NCI-H526 (cell line): ENCODE data around the gene PPP1R14B.

Source experiments
- DNase-seq, 2 experiments: peaks; one replicate each; lab custom pipeline; 2025; lab: John Stamatoyannopoulos, UW

Gene PPP1R14B

DNA sequence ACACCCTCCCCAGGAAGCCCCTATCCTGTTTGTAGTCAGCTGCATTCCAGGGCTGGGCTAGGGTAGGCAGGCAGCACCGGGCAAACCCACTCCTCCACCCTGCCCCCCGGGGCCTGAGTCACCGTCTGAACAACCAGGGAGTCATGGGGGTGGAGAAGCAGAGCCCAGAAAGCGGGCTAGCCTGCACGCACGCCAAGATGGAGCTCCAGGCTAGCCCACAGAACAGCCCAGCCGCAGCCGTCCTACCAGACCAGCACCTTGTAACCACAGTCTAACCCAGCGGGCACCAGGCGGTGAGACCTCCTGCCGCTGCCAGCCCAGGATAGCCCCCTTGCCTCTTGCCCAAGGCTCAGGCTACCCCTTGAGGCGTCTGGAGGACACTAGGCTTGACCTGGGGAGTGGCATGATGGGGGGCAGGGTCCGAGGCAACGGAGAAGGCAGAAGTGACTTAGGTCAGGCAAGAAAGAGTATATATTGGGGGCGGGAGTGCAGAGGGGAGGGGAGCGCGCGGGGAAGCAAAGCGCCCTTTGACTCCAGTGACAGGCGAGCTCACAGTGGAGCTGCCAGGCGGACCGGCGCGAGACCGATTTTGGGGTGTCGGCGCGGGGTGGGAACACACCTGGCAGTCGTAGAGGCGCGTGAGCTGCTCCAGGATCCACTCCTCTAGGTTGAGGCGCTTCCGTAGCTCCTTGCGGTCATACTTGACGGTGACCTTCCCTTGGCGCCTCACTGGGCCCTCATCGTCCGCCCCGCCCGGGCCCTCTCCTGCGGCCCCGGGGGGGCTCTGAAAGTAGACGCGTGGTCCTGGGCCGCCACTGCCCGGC, 734 bp downstream of the PPP1R14B start:
- peak; percentile 44 to 73 for DNase-seq

GRCh38 chr11:64245401-64245796, 1.3 kb downstream of the PPP1R14B start:
- peak in 1 of 2 experiments; percentile 49 for DNase-seq

DNA sequence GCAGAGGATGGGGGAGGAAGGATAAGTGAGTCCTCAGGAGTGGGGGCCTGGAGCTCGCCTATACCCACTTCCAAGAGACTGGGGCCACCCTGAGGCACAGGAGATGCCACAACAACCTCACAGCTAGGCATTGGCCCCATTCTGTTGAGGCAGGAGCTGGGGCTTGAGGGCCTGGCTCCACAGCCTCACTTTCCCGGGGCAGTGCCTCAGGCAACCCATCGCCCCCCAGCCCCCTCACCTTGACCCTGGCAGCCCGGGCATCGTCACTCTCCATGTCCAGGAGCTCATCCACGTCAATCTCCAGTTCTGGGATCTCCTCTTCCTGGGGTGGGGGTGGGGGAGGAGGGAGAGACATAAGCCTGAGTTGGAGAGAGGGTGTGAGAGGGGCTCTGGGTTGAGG, 1.8 kb downstream of the PPP1R14B start:
- no peak for DNase-seq

GRCh38 chr11:64244107-64244506, 2.6 kb downstream of the PPP1R14B start:
- no peak for DNase-seq

DNA sequence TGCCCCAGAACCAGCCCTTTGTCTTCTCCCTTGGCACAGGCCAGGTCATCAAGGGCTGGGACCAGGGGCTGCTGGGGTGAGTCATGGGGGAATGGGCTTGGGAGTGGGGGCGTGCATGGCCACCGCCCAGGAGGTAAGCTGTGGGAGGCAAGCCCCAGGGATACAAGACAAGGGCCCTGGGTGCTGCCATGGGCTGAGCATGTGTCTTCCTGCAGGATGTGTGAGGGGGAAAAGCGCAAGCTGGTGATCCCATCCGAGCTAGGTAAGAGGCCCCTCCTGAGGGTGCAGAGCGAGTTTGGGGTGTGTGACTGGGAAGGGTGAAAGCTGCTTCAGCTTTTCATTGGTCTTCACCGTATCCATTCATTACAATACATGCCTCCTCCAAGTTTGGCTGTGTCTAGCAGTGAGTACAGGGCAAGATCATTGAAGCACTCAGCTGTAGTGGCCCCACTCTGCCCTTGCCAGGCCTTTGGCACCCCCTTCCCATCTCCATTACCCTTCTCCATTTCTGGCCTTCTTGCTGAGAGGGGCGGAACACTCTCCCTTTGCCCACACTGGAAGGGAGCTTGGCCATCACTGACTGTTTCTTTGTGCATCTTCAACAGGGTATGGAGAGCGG, 3.4 kb downstream of the PPP1R14B start:
- no peak for DNase-seq

GRCh38 chr11:64241491-64242374, 5.0 kb downstream of the PPP1R14B start:
- peak; percentile 59 to 72 for DNase-seq

DNA sequence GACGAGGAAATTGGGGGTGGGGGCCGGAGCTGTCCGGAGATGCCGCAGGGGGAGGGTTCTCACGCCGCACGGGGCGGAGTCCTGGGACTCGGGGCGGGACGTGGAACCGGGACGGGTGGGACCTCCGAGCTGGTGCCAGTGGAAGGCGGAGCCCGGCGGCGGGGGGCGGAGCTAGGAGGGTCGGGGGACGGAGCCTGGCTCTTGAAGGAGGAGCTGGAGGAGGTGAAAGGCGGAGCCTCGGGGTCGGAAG, 5.6 kb downstream of the PPP1R14B start:
- peak; percentile 95 to 100 for DNase-seq

DNA sequence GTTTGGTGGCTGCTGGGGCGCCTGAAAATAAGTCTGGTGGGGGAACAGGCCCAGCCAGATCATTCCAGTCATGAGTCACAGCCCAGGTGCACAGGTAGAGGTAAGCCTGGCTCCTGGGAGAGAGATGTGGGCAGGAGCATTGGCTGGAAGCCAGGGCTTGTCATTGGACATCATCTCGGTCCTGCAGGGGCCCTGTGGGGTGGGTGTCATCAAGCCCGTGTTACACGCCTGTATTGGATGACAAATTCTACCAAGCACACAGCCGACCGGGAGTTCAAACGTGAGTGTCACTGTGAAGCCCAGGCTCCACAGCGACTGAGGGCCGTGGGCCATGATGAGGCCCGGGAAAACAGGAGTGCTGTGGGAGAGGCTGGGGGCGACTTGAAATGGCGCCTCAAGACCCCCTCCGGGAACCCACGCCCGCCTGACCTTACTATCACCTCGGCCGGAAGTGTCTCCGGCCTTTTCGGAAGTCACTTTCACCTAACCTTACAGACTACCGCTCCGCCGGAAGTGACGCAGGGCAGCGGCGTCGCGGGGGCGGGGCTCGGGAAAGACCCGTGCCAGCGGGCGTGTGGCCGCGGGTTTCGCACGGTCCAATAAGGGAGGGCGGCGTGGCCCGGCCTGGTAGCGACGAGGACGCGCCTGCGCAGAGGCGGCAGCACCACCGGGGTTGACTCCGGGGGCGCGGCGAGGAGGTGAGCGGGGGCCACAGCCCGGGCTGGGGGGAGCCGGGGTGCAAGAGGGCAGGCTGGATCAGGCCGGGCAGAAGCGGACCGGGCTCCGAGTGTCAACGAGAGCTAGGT, 6.1 kb downstream of the PPP1R14B start, which contains the start of gene FKBP2:
TSS of gene FKBP2 (plus strand) at position 661 of the 806 bp plus-strand sequence. CDS start 1,293 bp downstream, outside the sequence.
- peak; percentile 93 to 99 for DNase-seq

DNA sequence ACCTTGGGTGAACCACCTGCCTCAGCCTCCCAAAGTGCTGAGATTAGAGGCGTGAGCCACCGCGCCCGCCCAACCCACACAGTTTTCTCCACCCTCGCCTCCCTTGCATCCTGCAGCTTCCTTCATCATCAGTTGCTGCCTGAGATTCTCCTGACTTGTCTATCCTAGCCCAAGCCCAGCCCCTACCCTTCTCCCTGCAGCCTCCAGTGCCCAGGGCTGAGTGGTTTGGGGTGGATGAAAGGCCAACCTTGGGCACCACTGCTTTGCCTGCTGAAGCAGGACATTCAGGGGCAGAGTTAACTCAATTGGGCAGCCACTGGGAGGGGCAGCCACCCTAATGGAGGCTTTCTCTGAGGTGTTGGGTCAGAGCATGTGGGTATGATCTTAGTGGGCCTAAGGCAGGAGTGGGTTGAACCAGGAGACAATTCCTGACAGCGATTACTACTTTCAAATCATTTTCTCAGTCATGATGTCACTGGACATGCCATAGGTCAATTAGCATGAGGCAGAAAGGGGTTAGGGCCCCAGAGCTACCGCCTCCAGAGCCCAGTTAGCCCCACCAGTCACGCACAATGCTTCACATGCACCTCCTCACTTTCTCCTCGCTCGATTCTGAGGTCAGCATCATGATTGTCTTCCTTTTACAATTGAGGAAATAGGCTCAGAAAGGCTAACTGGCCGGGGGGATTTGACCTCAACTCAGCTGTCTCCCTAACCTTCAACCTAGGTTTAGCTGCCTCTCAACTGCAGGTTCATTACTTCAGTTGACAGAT, 6.9 kb downstream of the PPP1R14B start:
- no peak for DNase-seq

DNA sequence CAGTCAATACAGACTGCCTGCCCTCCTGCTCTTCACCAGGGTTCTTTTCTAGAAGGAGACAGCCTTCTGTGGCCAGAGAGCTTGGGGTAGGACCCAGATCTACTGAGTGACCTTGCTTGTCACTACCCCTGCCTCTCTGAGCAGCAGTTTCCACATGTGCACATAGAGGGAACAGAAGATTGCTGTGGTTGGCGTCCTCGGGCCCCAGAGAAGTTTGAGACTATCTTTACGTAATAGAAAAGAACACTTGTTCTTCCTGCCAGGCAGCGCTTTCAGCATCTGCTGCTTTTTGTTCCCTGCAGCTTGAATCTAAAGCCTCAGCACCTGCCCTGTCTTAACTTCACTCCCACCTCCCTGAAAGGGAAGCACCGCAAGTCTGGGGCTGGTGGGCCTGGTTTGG, 7.7 kb downstream of the PPP1R14B start:
- no peak for DNase-seq

DNA sequence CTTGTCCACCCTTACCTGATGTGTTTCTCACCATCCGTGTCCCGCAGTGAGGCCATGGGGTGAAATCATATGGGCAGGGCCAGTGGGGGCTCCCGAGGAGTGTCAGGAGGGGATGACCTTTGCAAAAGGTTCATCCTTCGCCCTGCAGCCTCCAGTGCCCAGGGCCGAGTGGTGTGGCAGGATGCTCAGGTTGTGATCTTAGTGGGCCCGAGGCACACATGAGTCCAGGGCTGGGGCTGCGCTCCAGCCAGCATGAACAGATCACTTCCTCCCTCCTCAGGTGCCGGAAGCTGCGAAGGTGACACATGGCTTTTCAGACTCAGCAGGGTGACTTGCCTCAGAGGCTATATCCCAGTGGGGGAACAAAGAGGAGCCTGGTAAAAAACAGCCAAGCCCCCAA, 8.7 kb downstream of the PPP1R14B start:
- DNase-seq: no peak

DNA sequence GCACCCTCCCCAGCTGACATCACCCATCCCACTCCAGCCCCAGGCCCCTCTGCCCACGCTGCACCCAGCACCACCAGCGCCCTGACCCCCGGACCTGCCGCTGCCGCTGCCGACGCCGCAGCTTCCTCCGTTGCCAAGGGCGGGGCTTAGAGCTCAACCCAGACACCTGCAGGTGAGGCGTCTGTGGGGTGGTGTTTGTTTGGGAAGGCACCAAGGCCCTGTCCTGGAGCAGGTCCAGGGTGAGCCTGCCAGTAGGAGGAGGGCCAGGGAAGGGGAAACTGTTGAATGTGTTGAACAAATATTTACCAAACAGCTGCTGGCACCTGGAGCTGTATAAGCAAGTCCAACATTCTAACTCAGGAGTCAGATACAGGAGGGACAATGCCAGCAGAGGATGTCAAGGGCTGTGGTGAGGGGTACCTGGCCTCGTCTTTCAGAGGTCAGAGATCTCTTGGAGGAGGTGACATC, 9.2 kb downstream of the PPP1R14B start:
- DNase-seq: peak; percentile 63 to 79

GRCh38 chr11:64235437-64236161, 11.1 kb downstream of the PPP1R14B start:
- no peak for DNase-seq

- DNase-seq: peak in 1 of 2 experiments; percentile 83
These were observed 11.9 kb downstream of the PPP1R14B start for GRCh38 chr11:64234647-64235379.

DNA sequence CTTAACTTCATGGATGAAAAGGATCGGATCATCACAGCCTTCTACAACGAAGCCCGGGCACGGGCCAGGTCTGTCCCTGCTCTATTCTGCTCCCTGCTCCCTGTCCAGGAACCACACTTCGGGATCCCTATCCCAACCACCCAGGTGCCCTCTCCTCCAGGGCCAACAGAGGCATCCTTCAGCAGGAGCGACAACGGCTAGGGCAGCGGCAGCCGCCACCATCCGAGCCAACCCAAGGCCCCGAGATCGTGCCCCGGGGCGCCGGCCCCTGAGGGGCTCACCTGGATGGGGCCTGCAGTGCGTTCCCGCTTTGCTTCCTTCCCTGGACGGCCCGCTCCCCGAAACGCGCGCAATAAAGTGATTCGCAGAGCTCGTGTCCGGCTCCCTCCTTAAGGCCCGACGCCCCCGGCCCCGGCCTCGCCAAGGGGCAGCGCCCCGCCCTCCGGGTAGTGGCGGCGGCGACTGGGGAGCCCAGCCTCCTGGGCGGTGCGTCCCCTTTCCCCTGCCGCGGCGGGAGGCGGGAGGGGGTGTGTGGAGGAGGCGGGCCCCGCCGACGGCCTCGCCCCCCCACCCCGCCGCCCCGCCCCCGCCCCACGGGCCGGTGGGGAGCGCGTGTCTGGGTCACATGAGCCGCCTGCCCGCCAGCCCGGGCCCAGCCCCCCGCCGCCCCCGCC, 12.7 kb downstream of the PPP1R14B start, which contains the start of gene VEGFB:
TSS of gene VEGFB (plus strand) at position 672 of the 674 bp plus-strand sequence. CDS start 250 bp downstream, outside the sequence.
- peak in 1 of 2 experiments; percentile 88 for DNase-seq

GRCh38 chr11:64232967-64233315, 13.8 kb downstream of the PPP1R14B start:
- no peak for DNase-seq

DNA sequence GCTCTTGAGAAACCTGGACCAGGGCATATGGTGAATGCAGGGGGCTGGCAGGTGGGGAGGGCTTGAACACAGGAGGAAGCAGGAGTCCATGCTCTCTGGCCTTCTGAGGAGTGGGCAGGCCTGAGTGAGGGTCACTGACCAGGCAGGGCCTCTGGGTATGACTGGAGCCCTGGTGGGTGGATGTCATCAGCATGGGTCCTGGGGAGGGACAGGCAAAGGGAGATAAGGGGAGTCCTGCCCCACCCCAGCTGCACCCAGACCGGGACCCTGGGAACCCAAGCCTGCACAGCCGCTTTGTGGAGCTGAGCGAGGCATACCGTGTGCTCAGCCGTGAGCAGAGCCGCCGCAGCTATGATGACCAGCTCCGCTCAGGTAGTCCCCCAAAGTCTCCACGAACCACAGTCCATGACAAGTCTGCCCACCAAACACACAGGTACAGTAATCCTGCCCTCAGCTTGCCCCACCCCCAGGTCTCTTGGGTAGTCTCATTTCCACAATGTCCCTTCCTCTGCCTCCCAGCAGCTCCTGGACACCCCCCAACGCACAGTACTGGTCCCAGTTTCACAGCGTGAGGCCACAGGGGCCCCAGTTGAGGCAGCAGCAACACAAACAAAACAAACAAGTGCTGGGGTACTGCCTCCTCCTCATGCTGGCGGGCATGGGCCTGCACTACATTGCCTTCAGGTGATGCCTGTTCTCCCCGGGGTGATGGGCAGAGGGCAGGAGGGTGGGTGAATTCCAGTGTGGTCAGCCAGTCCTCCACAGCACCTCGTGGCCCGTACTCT, 14.4 kb downstream of the PPP1R14B start:
- no peak for DNase-seq

DNA sequence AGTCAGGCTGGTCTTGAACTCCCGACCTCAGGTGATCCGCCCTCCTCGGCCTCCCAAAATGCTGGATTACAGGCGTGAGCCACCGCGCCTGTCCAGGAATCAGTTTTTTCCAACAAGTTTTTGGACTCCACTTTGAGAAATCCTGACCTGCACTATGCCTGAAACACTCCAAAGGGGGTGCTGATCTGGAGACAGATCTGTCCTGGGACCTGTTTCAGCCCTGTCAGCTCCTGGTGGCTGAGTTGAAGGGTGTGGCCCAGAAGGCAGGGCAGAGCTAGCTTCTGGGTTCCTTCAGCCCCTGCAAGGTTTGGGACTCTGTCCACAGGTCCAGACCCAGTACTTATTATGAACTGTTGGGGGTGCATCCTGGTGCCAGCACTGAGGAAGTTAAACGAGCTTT, 15.2 kb downstream of the PPP1R14B start:
- no peak for DNase-seq
